ENCODE data around the gene FGFR4. TPM values are rescaled to one million over a fixed set of nuclear protein-coding genes. Genes with fewer than 3 reads are reported as not detected.

Gene FGFR4
- total and polyA plus RNA-seq, 2 of the 8 experiments (the other 6 are each of a cell fraction or from before 2014, with no cell fraction given), result 61.4 to 88.4 TPM

DNA sequence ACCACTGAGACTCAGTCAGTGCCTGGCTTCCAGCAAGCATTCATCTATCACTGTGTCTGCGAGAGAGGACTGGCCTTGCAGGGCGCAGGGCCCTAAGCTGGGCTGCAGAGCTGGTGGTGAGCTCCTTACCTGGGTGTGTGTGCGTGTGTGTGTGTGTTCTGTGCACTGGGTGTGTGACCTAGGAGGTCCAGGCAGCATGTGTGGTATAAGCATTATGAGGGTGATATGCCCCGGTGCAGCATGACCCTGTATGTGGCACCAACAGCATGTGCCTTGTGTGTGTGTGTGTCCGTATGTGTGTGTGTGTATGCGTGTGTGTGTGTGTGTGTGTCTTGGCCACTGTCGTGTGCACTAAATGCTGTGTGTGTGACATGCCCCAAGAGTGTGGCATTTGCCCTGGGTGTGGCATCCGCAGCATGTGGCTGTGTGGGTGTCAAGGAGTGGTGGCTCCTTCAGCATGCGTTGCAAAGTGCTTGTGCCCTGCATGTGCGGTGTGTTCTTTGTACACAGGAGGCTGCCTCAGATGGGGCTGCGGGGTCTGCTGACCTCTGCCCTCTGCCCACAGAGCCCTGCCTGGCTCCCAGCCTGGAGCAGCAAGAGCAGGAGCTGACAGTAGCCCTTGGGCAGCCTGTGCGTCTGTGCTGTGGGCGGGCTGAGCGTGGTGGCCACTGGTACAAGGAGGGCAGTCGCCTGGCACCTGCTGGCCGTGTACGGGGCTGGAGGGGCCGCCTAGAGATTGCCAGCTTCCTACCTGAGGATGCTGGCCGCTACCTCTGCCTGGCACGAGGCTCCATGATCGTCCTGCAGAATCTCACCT lies 3.3 kb downstream of the FGFR4 start:
- peaks cover 0 to 8% of the 10 kb centered on the region in 2 experiments; a peak in 1 of 4 replicates for H3K79me2 ChIP-seq (ENCODE audit: control insufficient read depth in 1 of 2, insufficient read depth in 2 of 2, low read length in 2 of 2)
- H3K23ac ChIP-seq (ENCODE audit: insufficient read length), result no peak overlapping the region
- no peak overlapping the region for H4K5ac ChIP-seq (ENCODE audit: insufficient read length, low read depth, low read length)
- H4K91ac ChIP-seq (replicated peaks; ENCODE audit: insufficient read length, low read length), result no peak overlapping the region
- peaks cover 9% of the 10 kb centered on the region for H3K23me2 ChIP-seq (ENCODE audit: low read depth, low read length)
- H4K8ac ChIP-seq (ENCODE audit: extremely low read depth, insufficient read depth, low read length), result no peak overlapping the region
- H3K56ac ChIP-seq (replicated peaks; ENCODE audit: insufficient read length, low read depth, low read length), result no peak overlapping the region
- peaks cover 0 to 14% (median 8%) of the 10 kb centered on the region in 4 experiments; a peak in 5 of 7 replicates for H3K4me1 ChIP-seq (replicated peaks in 1 of 4; ENCODE audit: control insufficient read depth in 3 of 4, insufficient read depth in 4 of 4, low read length in 3 of 4)
- no peak overlapping the region for H3K18ac ChIP-seq (ENCODE audit: extremely low read depth, low read length)
- H3K9ac ChIP-seq (replicated peaks in 1 of 4; ENCODE audit: extremely low read depth in 1 of 4, low read depth in 3 of 4, low read length in 3 of 4), result no peak overlapping the region
- WGBS, 2 experiments (ENCODE audit: extremely low coverage in 1 of 2, insufficient coverage in 1 of 2, insufficient read length in 1 of 2, insufficient replicate concordance in 2 of 2, low coverage in 1 of 2, low lambda C conversion rate in 2 of 2, missing lambda C conversion rate in 1 of 2), result 84% methylated on average over 21 of the region's 21 CpGs; no CpG with 5 or more reads in 1 of the 2 experiments
- H3K36me3 ChIP-seq (ENCODE audit: control insufficient read depth in 2 of 4, insufficient read depth in 4 of 4, low read length in 3 of 4), result peaks cover 13 to 23% (median 20%) of the 10 kb centered on the region in 4 experiments; a peak in 7 of 8 replicates
- H2BK20ac ChIP-seq (ENCODE audit: low read length), result 0 out of 2 replicates have a peak overlapping the region, but pooled peaks have one; percentile 61
- H3K4me2 ChIP-seq (ENCODE audit: insufficient read depth in 1 of 2, low read depth in 2 of 2, low read length in 2 of 2), result no peak overlapping the region
- no peaks in the 10 kb centered on the region for H3K9me3 ChIP-seq (ENCODE audit: insufficient read depth in 2 of 2, low read depth in 1 of 2, low read length in 1 of 2)
- ChIA-PET CTCF (ENCODE audit: partially characterized antibody) (interaction anchor here (0.7 to 11.9 kb wide), 6 partner anchors 11 to 256 kb away, joined by 3 to 161 read pairs (median 4); no protein-coding TSS in a partner anchor), POLR2A (ENCODE audit: partially characterized antibody) (interaction anchor here (0.6 to 4.8 kb wide), 3 partner anchors 8 to 259 kb away, joined by 3 to 23 read pairs (median 3); no protein-coding TSS in a partner anchor)
- peaks cover 0 to 11% of the 10 kb centered on the region in 2 experiments for H4K20me1 ChIP-seq (replicated peaks in 1 of 2; ENCODE audit: control insufficient read depth in 1 of 2, insufficient read depth in 2 of 2, low read length in 2 of 2)
- H3K79me1 ChIP-seq (ENCODE audit: low read depth, low read length), result peaks cover 15% of the 10 kb centered on the region
- no peak overlapping the region for H2BK12ac ChIP-seq (ENCODE audit: low read depth, low read length)
- DNase-seq (ENCODE audit: low read depth in 1 of 2, low spot score in 2 of 2) (no peak), FAIRE-seq (no peak)
- no peak overlapping the region for H3K4ac ChIP-seq (replicated peaks; ENCODE audit: insufficient read length, low read depth, low read length)
- H3K4me3 ChIP-seq (ENCODE audit: extremely low read depth in 1 of 4, insufficient read depth in 2 of 4, low read depth in 3 of 4, low read length in 4 of 4), result no peak overlapping the region
- H2AK5ac ChIP-seq (ENCODE audit: low read depth, low read length), result no peak overlapping the region; the same call in 1 of the 2 replicates
- no peak overlapping the region for H2BK15ac ChIP-seq (ENCODE audit: low read length)
- H3K27me3 ChIP-seq (replicated peaks in 1 of 4; ENCODE audit: control insufficient read depth in 3 of 4, extremely low read depth in 1 of 4, insufficient read depth in 3 of 4, low read length in 3 of 4), result no peaks in the 10 kb centered on the region; a peak in 1 of 7 replicates
- H2BK120ac ChIP-seq (replicated peaks; ENCODE audit: low read depth, low read length), result no peak overlapping the region
- TF ChIP-seq HDAC2 (IDR thresholded peaks at IDR 0.05; ENCODE audit: borderline replicate concordance in 1 of 2, low read depth in 2 of 2, low read length in 2 of 2) (no peak), TAF1 (IDR thresholded peaks at IDR 0.05; ENCODE audit: low read depth, low read length) (no peak), HDAC6 (IDR thresholded peaks at IDR 0.05; ENCODE audit: low read depth, low read length) (no peak), POLR2AphosphoS5 (IDR thresholded peaks at IDR 0.05; ENCODE audit: low read depth, low read length) (peak; percentile 38; the same call in 1 of the 2 replicates), CBX5 (IDR thresholded peaks at IDR 0.05; ENCODE audit: low read depth, low read length) (no peak), SRF (IDR thresholded peaks at IDR 0.05; ENCODE audit: low read depth, low read length) (no peak), SAP30 (IDR thresholded peaks at IDR 0.05; ENCODE audit: insufficient read depth, insufficient replicate concordance, low read length) (no peak)
- no peak overlapping the region for H3K27ac ChIP-seq (ENCODE audit: low read depth, low read length)
- no peak overlapping the region for H3K14ac ChIP-seq (ENCODE audit: insufficient read length)
- peak overlapping the region; percentile 55 for H2BK5ac ChIP-seq (ENCODE audit: low read depth, low read length)
- H2AFZ ChIP-seq (ENCODE audit: low read length), result no peak overlapping the region
